A549 (cell line): ENCODE data around the gene SHISA4. TPM values are rescaled to one million over a fixed set of nuclear protein-coding genes. Genes with fewer than 3 reads are reported as not detected.

ENCODE experiments used
- ATAC-seq, 2 experiments: fragments of 200-7000 bp in 1 of 2; fragments of >200 bp in 1 of 2; cut with Nextera tagmentation in 1 of 2; cut with Tn5 transposase in 1 of 2; 3 replicates each; pipeline versions ENCODE4 v1.8.0 to v1.9.1; 2018 to 2020; ENCODE audit warnings: mild to moderate bottlenecking in 1 of 2, moderate library complexity in 1 of 2
- CTCF ChIA-PET: fragments of 300-600 bp; sonication (Branson Sonifier 250); formaldehyde crosslinking; extraction: SDS; loops from one replicate; lab custom pipeline; 2021; ENCODE audit warnings: antibody characterized with exemption, inconsistent platforms; lab: Yijun Ruan, JAX
- POLR2A ChIA-PET: fragments of 350-600 bp; formaldehyde crosslinking; extraction: SDS; loops from one replicate; lab custom pipeline; 2021; ENCODE audit warnings: antibody characterized with exemption, inconsistent platforms; lab: Yijun Ruan, JAX
- DNase-seq, 2 experiments: peaks; one replicate each; pipeline versions ENCODE4 v3.0.0 to v3.0.0-alpha.2; 2011 to 2016; ENCODE audit warnings: low read depth in 1 of 2, low spot score in 1 of 2
- FAIRE-seq: peaks from 2 replicates; lab custom pipeline; 2011; peaks lifted over from hg19 to GRCh38; lab: Jason Lieb, UNC
- H3K27ac ChIP-seq, 2 experiments: fragments of >200 bp; sonication (Bioruptor Twin); formaldehyde crosslinking; 3 replicates each; pipeline ENCODE4 v1.5.1; 2016 to 2017
- H3K4me1 ChIP-seq: fragments of >200 bp; sonication (Bioruptor Twin); formaldehyde crosslinking; 3 replicates; pipeline ENCODE4 v1.6.1; 2016
- H3K4me2 ChIP-seq: fragments of >200 bp; sonication (Bioruptor Twin); formaldehyde crosslinking; 3 replicates; pipeline ENCODE4 v1.6.1; 2016
- H3K4me3 ChIP-seq: fragments of >200 bp; sonication (Bioruptor Twin); formaldehyde crosslinking; 3 replicates; pipeline ENCODE4 v1.5.1; 2016
- H3K9me3 ChIP-seq: fragments of >200 bp; sonication (Bioruptor Twin); formaldehyde crosslinking; 3 replicates; pipeline ENCODE4 v1.6.1; 2016
- CEBPB ChIP-seq, 2 experiments: fragments of >200 bp in 1 of 2; sonication (Bioruptor Twin) in 1 of 2; formaldehyde crosslinking in 1 of 2; IDR thresholded peaks; 2 replicates each; pipeline ENCODE4 v1.6.1; 2012 to 2016
- CHD2 ChIP-seq: fragments of 150-350 bp; IDR thresholded peaks from 2 replicates; pipeline ENCODE4 v1.6.1; 2014; ENCODE audit warnings: low read length; ENCODE audit not compliant: partially characterized antibody
- CHD4 ChIP-seq: fragments of 200-600 bp; sonication (generic); IDR thresholded peaks from 2 replicates; pipeline ENCODE4 v1.6.1; 2016; ENCODE audit warnings: antibody characterized with exemption, mild to moderate bottlenecking, borderline replicate concordance
- EHMT2 ChIP-seq: fragments of 200-600 bp; sonication (generic); IDR thresholded peaks from 2 replicates; pipeline ENCODE4 v1.6.1; 2016; ENCODE audit warnings: antibody characterized with exemption, low read depth, mild to moderate bottlenecking, moderate library complexity
- FOSB ChIP-seq: fragments of 250-450 bp; sonication (Bioruptor Pico); IDR thresholded peaks from 2 replicates; pipeline ENCODE4 v1.5.0; 2020; ENCODE audit warnings: mild to moderate bottlenecking, moderate library complexity
- GATA3 ChIP-seq: IDR thresholded peaks from 2 replicates; pipeline ENCODE4 v1.6.1; 2012; ENCODE audit warnings: borderline replicate concordance
- HEYL ChIP-seq: fragments of 250-450 bp; sonication (Bioruptor Pico); IDR thresholded peaks from 2 replicates; pipeline ENCODE4 v1.8.0; 2021; ENCODE audit warnings: mild to moderate bottlenecking, moderate library complexity
- RAD21 ChIP-seq, 2 experiments: fragments of >200 bp in 1 of 2; sonication (Bioruptor Twin) in 1 of 2; formaldehyde crosslinking in 1 of 2; IDR thresholded peaks in 1 of 2; conservative IDR thresholded peaks in 1 of 2; 2 replicates in 1 of 2; 3 replicates in 1 of 2; pipeline ENCODE4 v1.6.1; 2012 to 2018; ENCODE audit warnings: inconsistent platforms in 1 of 2
- RCOR1 ChIP-seq: fragments of 150-350 bp; IDR thresholded peaks from 2 replicates; pipeline ENCODE4 v1.6.1; 2014; ENCODE audit warnings: antibody characterized with exemption, low read length, low read depth
- RFX5 ChIP-seq: fragments of 450-650 bp; IDR thresholded peaks from 2 replicates; pipeline ENCODE4 v1.7.1; 2014; ENCODE audit warnings: antibody characterized with exemption, mild to moderate bottlenecking, moderate library complexity
- SMC3 ChIP-seq: fragments of >200 bp; sonication (Bioruptor Twin); formaldehyde crosslinking; IDR thresholded peaks from 3 replicates; pipeline ENCODE4 v1.6.1; 2018; ENCODE audit warnings: inconsistent platforms
- ZFP36 ChIP-seq: fragments of 450-650 bp; IDR thresholded peaks from 2 replicates; pipeline ENCODE4 v1.6.1; 2014; ENCODE audit warnings: borderline replicate concordance; ENCODE audit not compliant: partially characterized antibody
- ZNF302 ChIP-seq: fragments of 250-450 bp; sonication (Bioruptor Pico); IDR thresholded peaks from 2 replicates; pipeline ENCODE4 v1.9.0; 2021; ENCODE audit warnings: inconsistent platforms, mild to moderate bottlenecking, moderate library complexity
- WGBS: methylation state at CpG from one replicate; pipeline ENCODE4 v1.1.6; 2017; ENCODE audit errors: missing lambda C conversion rate; 5-methylcytosine and 5-hydroxymethylcytosine counted together
- polyA plus RNA-seq, 4 experiments: library from polyadenylated mRNA; depleted of rRNA in 3 of 4; stranded (reverse); fragments of >200 nt; fragmentation: RNase III in 1 of 4; extraction: RNeasy Plus Mini Kit Qiagen cat#74134 plus additional on column Dnase treatment in 1 of 4; gene quantifications; 2 replicates in 3 of 4; 3 replicates in 1 of 4; pipeline ENCODE4 v1.2.3, GENCODE V29; 2011 to 2017
- TF ChIP-seq, protein P1 (sequence below): IDR thresholded peaks from 2 replicates; pipeline ENCODE4 v1.6.1; 2012; ENCODE audit warnings: low read depth, borderline replicate concordance
- TF ChIP-seq, protein P2 (sequence below): fragments of 250-450 bp; sonication (Bioruptor Pico); IDR thresholded peaks from 2 replicates; pipeline ENCODE4 v1.5.0; 2021; ENCODE audit warnings: mild to moderate bottlenecking, moderate library complexity, borderline replicate concordance
- TF ChIP-seq, protein P3 (sequence below): fragments of >200 bp; sonication (Bioruptor Twin); formaldehyde crosslinking; IDR thresholded peaks from 3 replicates; pipeline ENCODE4 v1.6.1; 2016
- TF ChIP-seq, protein P4 (sequence below): fragments of >200 bp; sonication (Bioruptor Twin); formaldehyde crosslinking; IDR thresholded peaks from 3 replicates; pipeline ENCODE4 v1.5.1; 2016
- TF ChIP-seq, protein P5 (sequence below): fragments of >200 bp; sonication (Bioruptor Twin); formaldehyde crosslinking; IDR thresholded peaks from 2 replicates; pipeline ENCODE4 v1.6.1; 2016

The SHISA4 gene
- polyA plus RNA-seq, 2 of the 4 experiments (the other 2 are of a cell fraction), result 10.0 to 15.0 TPM

DNA sequence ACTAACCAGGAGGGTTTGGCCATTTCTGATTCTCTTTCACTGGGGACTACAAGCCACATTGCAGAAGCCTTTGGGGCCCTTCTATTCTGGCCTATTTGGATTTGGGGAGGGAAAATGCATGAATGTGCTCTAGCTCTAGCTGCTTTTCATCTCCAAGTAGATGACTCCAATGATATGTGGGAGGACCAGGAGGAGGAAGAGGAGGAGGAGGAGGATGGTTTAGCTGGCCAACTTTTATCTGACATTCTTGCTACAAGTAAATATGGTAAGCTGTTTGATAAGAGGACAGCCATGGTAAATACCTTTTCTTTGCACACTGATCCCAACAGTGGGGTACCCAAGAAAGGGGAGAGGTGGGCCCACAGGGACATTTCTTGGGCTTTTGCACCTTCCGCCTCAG, 14.0 kb upstream of the SHISA4 start:
- no peaks in the 10 kb centered on the region for H3K9me3 ChIP-seq
- ATAC-seq, result no peak
- CTCF ChIA-PET, result interaction anchor here (1.2 to 16.1 kb wide), 7 partner anchors 20 to 345 kb away, joined by 3 to 245 read pairs (median 4); no protein-coding TSS in a partner anchor
- no peak overlapping the region for H3K4me2 ChIP-seq
- 94% methylated on average over 1 of the region's 1 CpG for WGBS
- H3K4me1 ChIP-seq, result no peaks in the 10 kb centered on the region
- TF ChIP-seq FOSB (CRISPR knock-in tag) (no peak), RFX5 (no peak), EHMT2 (no peak), CEBPB (IDR thresholded peaks at IDR 0.05) (no peak), RCOR1 (no peak), ZFP36 (no peak), SMC3 (no peak), CHD4 (no peak), HEYL (no peak), GATA3 (no peak), CHD2 (no peak)
- TF ChIP-seq, protein P1, sequence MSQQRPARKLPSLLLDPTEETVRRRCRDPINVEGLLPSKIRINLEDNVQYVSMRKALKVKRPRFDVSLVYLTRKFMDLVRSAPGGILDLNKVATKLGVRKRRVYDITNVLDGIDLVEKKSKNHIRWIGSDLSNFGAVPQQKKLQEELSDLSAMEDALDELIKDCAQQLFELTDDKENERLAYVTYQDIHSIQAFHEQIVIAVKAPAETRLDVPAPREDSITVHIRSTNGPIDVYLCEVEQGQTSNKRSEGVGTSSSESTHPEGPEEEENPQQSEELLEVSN, result no peak
- TF ChIP-seq, protein P2, sequence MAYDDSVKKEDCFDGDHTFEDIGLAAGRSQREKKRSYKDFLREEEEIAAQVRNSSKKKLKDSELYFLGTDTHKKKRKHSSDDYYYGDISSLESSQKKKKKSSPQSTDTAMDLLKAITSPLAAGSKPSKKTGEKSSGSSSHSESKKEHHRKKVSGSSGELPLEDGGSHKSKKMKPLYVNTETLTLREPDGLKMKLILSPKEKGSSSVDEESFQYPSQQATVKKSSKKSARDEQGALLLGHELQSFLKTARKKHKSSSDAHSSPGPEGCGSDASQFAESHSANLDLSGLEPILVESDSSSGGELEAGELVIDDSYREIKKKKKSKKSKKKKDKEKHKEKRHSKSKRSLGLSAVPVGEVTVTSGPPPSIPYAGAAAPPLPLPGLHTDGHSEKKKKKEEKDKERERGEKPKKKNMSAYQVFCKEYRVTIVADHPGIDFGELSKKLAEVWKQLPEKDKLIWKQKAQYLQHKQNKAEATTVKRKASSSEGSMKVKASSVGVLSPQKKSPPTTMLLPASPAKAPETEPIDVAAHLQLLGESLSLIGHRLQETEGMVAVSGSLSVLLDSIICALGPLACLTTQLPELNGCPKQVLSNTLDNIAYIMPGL (CRISPR knock-in tag), result no peak
- TF ChIP-seq, protein P3, sequence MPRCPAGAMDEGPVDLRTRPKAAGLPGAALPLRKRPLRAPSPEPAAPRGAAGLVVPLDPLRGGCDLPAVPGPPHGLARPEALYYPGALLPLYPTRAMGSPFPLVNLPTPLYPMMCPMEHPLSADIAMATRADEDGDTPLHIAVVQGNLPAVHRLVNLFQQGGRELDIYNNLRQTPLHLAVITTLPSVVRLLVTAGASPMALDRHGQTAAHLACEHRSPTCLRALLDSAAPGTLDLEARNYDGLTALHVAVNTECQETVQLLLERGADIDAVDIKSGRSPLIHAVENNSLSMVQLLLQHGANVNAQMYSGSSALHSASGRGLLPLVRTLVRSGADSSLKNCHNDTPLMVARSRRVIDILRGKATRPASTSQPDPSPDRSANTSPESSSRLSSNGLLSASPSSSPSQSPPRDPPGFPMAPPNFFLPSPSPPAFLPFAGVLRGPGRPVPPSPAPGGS, result no peak
- TF ChIP-seq, all 56 proteins: peak for 0
- H3K27ac ChIP-seq, result no peak overlapping the region
- FAIRE-seq (no peak), DNase-seq (no peak)
- POLR2A ChIA-PET, result no interaction called here
- no peak overlapping the region for H3K4me3 ChIP-seq

DNA sequence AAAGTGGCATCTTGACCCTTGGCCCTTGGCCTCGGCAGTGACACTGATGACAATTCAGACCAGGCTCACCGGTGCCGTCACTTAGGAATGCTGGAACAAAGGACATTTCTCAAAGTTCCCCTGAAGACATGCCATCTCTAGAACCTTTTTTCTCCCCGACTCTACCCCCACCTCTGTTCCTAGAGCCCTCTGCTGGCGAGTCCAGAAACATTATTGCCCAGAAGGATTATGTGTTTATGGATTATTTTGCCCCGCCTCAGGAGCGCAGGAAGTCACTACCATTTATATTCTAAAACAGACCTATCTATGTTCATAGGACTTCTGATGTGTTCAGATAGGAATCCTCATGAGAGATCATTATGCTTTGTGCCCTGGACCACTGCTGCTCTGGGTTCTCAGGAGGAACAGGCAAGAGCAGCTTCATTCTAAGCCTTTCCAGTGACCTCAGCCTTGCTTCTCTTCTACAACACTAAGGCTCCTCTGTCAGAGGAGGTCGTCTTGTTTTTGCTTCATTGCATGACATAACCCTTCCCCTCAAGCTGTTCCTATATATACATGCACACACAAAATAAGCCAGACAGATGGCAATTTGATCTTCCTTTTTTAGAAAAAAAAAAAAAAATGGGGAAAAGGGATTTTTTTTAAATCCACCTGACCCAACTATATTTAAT, 12.4 kb upstream of the SHISA4 start:
- CTCF ChIA-PET, result interaction anchor here (1.4 to 16.1 kb wide), 6 partner anchors 9 to 345 kb away, joined by 4 to 245 read pairs (median 8); no protein-coding TSS in a partner anchor
- peak; percentile 71 to 76; a peak in 5 of 6 replicates for ATAC-seq
- POLR2A ChIA-PET, result no interaction called here

More for the DNA sequence above, 12.4 kb upstream of the SHISA4 start:
- DNase-seq (no peak), FAIRE-seq (no peak)
- H3K9me3 ChIP-seq, result no peaks in the 10 kb centered on the region
- no peak overlapping the region for H3K4me3 ChIP-seq
- 61% methylated on average over 8 of the region's 8 CpGs for WGBS
- H3K27ac ChIP-seq, result no peak overlapping the region
- H3K4me2 ChIP-seq, result no peak overlapping the region
- TF ChIP-seq ZNF302 (CRISPR knock-in tag), result no peak
- 0 out of 5 replicates have a peak, but pooled peaks have one; percentile 11 to 19 for TF ChIP-seq RAD21 (conservative IDR thresholded peaks at IDR 0.05 in 1 of 2, IDR thresholded peaks at IDR 0.05 in 1 of 2)
- peak; percentile 34; the same call in 1 of the 3 replicates for TF ChIP-seq SMC3
- TF ChIP-seq, protein P4, sequence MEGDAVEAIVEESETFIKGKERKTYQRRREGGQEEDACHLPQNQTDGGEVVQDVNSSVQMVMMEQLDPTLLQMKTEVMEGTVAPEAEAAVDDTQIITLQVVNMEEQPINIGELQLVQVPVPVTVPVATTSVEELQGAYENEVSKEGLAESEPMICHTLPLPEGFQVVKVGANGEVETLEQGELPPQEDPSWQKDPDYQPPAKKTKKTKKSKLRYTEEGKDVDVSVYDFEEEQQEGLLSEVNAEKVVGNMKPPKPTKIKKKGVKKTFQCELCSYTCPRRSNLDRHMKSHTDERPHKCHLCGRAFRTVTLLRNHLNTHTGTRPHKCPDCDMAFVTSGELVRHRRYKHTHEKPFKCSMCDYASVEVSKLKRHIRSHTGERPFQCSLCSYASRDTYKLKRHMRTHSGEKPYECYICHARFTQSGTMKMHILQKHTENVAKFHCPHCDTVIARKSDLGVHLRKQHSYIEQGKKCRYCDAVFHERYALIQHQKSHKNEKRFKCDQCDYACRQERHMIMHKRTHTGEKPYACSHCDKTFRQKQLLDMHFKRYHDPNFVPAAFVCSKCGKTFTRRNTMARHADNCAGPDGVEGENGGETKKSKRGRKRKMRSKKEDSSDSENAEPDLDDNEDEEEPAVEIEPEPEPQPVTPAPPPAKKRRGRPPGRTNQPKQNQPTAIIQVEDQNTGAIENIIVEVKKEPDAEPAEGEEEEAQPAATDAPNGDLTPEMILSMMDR, result peak; percentile 42
- TF ChIP-seq, protein P5, sequence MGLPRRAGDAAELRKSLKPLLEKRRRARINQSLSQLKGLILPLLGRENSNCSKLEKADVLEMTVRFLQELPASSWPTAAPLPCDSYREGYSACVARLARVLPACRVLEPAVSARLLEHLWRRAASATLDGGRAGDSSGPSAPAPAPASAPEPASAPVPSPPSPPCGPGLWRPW, result no peak
- no peaks in the 10 kb centered on the region for H3K4me1 ChIP-seq
